Cardiac fibroblast (primary cell): ENCODE data around the gene OTUB1.

ENCODE experiments used
- DNase-seq, 2 donors: peaks; one replicate each; pipeline versions ENCODE4 v3.0.0 to v3.0.0-alpha.2; 2010; ENCODE audit warnings: low read depth in 2 of 2
- H3K4me3 ChIP-seq, 2 donors: replicated peaks in 1 of 2; 1 replicate in 1 of 2; 2 replicates in 1 of 2; pipeline ENCODE4 v1.5.1; 2011; ENCODE audit warnings: low read depth in 2 of 2, low read length in 2 of 2, mild to moderate bottlenecking in 2 of 2, moderate library complexity in 1 of 2
- CTCF ChIP-seq: IDR thresholded peaks from one replicate; pipeline ENCODE4 v1.5.1; 2011; ENCODE audit warnings: low read depth, mild to moderate bottlenecking, low read length, inconsistent platforms

The OTUB1 gene

GRCh38 chr11:63993100-63993499 lies 6.9 kb downstream of the OTUB1 start:
- no peak for TF ChIP-seq CTCF

GRCh38 chr11:63993993-63994392 lies 7.8 kb downstream of the OTUB1 start:
- DNase-seq = no peak
- TF ChIP-seq CTCF = no peak
- H3K4me3 ChIP-seq = no peak overlapping the region

More at GRCh38 chr11:63993100-63993499, 6.9 kb downstream of the OTUB1 start:
- DNase-seq = no peak
- no peak overlapping the region for H3K4me3 ChIP-seq

- no peak for TF ChIP-seq CTCF
Measured at GRCh38 chr11:63996512-63996911, 10.3 kb downstream of the OTUB1 start.

GRCh38 chr11:63997104-63997700 lies 11.0 kb downstream of the OTUB1 start:
- H3K4me3 ChIP-seq = no peak overlapping the region
- no peak for TF ChIP-seq CTCF

More at GRCh38 chr11:63996512-63996911, 10.3 kb downstream of the OTUB1 start:
- no peak for DNase-seq
- H3K4me3 ChIP-seq = no peak overlapping the region

GRCh38 chr11:63997801-63998337 lies 11.6 kb downstream of the OTUB1 start:
- TF ChIP-seq CTCF = no peak
- no peak for DNase-seq
- no peak overlapping the region for H3K4me3 ChIP-seq

More at GRCh38 chr11:63997104-63997700, 11.0 kb downstream of the OTUB1 start:
- DNase-seq = no peak

- no peak for TF ChIP-seq CTCF
- H3K4me3 ChIP-seq = no peak overlapping the region
- no peak for DNase-seq
Measured at GRCh38 chr11:63998558-63999348, 12.5 kb downstream of the OTUB1 start.
